Activated CD4-positive, alpha-beta memory T cell treated with anti-CD3 and anti-CD28 coated beads for 36 hours (primary cell): ENCODE measurements around the gene EFNB3. TPM values are rescaled to one million over a fixed set of nuclear protein-coding genes. Genes with fewer than 3 reads are reported as not detected.

Experiments used
- CTCF ChIA-PET: fragments of 350-600 bp; sonication (Branson Sonifier 250); formaldehyde crosslinking; loops from one replicate; lab custom pipeline; 2021; ENCODE audit warnings: antibody characterized with exemption, inconsistent platforms; lab: Charles Lee
- POLR2A ChIA-PET: fragments of 350-600 bp; sonication (Branson Sonifier 250); formaldehyde crosslinking; loops from one replicate; lab custom pipeline; 2021; ENCODE audit warnings: antibody characterized with exemption; lab: Charles Lee
- DNase-seq: peaks from one replicate; pipeline ENCODE4 v3.0.0-alpha.2; 2020
- H3K27ac Mint-ChIP-seq: one replicate; pipeline ENCODE4 v1.8.0; 2021; ENCODE audit warnings: mixed read lengths
- H3K27me3 Mint-ChIP-seq: one replicate; pipeline ENCODE4 v1.8.0; 2021; ENCODE audit warnings: mixed read lengths
- H3K36me3 Mint-ChIP-seq: one replicate; pipeline ENCODE4 v1.8.0; 2021; ENCODE audit warnings: mixed read lengths
- H3K4me1 Mint-ChIP-seq: one replicate; pipeline ENCODE4 v1.8.0; 2021; ENCODE audit warnings: low read depth, mixed read lengths
- H3K4me3 Mint-ChIP-seq: one replicate; pipeline ENCODE4 v1.8.0; 2021; ENCODE audit warnings: mild to moderate bottlenecking, mixed read lengths
- H3K9me3 Mint-ChIP-seq: one replicate; pipeline ENCODE4 v1.8.0; 2021; ENCODE audit warnings: mixed read lengths
- intact Hi-C: fragments of 100-400 bp; cut with micrococcal nuclease; formaldehyde crosslinking; loops from one replicate; pipeline ENCODE4 v1.15.1; 2023
- total RNA-seq, 2 experiments: library from RNA; stranded (reverse); gene quantifications; one replicate each; pipeline ENCODE4 v1.2.3, GENCODE V29; 2021

EFNB3 gene
- total RNA-seq, 2 experiments from 2014 or later: not detected

- CTCF ChIA-PET: interaction anchor here (1.5 kb wide), 1 partner anchor 12 kb away, joined by 6 read pairs; no protein-coding TSS in a partner anchor
- Mint-ChIP-seq H3K9me3 (no peaks in the 10 kb centered on the region), H3K4me3 (no peak overlapping the region), H3K36me3 (no peaks in the 10 kb centered on the region), H3K27me3 (peaks cover 5% of the 10 kb centered on the region), H3K27ac (no peak overlapping the region), H3K4me1 (no peaks in the 10 kb centered on the region)
- POLR2A ChIA-PET: no interaction called here
- intact Hi-C loops: no loop called here
- DNase-seq: no peak
These were observed 50.3 kb downstream of the EFNB3 start for GRCh38 chr17:7755095-7755890.

- Mint-ChIP-seq H3K4me3 (no peak overlapping the region), H3K9me3 (no peaks in the 10 kb centered on the region), H3K27ac (no peak overlapping the region), H3K36me3 (no peaks in the 10 kb centered on the region), H3K4me1 (no peaks in the 10 kb centered on the region), H3K27me3 (peaks cover 5% of the 10 kb centered on the region)
- intact Hi-C loops: no loop called here
- CTCF ChIA-PET: no interaction called here
- POLR2A ChIA-PET: no interaction called here
- DNase-seq: no peak
These were observed 52.0 kb downstream of the EFNB3 start for GRCh38 chr17:7756968-7757367.

Other genes with a start within 250 kb of the EFNB3 start
- 10 to 100 TPM; 16.5 to 16.7 TPM for gene ZBTB4, start 225.6 kb upstream of the EFNB3 start, total RNA-seq
- gene SLC35G6, start 223.8 kb upstream of the EFNB3 start, total RNA-seq: not detected
- gene POLR2A, start 220.8 kb upstream of the EFNB3 start, total RNA-seq: 100 to 1,000 TPM; 180 to 187 TPM
- 10 to 100 TPM; 19.7 to 22.4 TPM for gene TNFSF12, start 156.1 kb upstream of the EFNB3 start, total RNA-seq
- gene TNFSF13, start 146.5 kb upstream of the EFNB3 start, total RNA-seq: under 1 TPM; 0.71 to 0.94 TPM
- gene SENP3, start 143.3 kb upstream of the EFNB3 start, total RNA-seq: 10 to 100 TPM; 50.8 to 53.2 TPM
- gene CD68, start 125.6 kb upstream of the EFNB3 start, total RNA-seq: 10 to 100 TPM; 31.5 to 34.1 TPM
- gene MPDU1, start 121.3 kb upstream of the EFNB3 start, total RNA-seq: 10 to 100 TPM; 52.6 to 52.9 TPM
- under 1 TPM in 1 of 2 experiments, not detected in 1; 0.29 TPM for gene SOX15, start 115.1 kb upstream of the EFNB3 start, total RNA-seq
- gene FXR2, start 90.3 kb upstream of the EFNB3 start, total RNA-seq: 10 to 100 TPM; 37.5 to 40.1 TPM
- gene SAT2, start 77.4 kb upstream of the EFNB3 start, total RNA-seq: 10 to 100 TPM; 27.4 to 28.2 TPM
- gene SHBG, start 75.1 kb upstream of the EFNB3 start, total RNA-seq: not detected
- gene ATP1B2, start 54.3 kb upstream of the EFNB3 start, total RNA-seq: under 1 TPM; 0.12 to 0.26 TPM
- gene TP53, start 17.7 kb upstream of the EFNB3 start, total RNA-seq: 100 to 1,000 TPM; 123 to 129 TPM
- gene WRAP53, start 16.7 kb upstream of the EFNB3 start, total RNA-seq: 10 to 100 TPM; 20.2 to 23.3 TPM
- gene DNAH2, start 12.5 kb downstream of the EFNB3 start, total RNA-seq: not detected
- 10 to 100 TPM; 44.1 to 49.6 TPM for gene KDM6B, start 129.0 kb downstream of the EFNB3 start, total RNA-seq
- 1 to 10 TPM; 2.2 to 2.4 TPM for gene TMEM88, start 149.9 kb downstream of the EFNB3 start, total RNA-seq
- 10 to 100 TPM; 68.2 to 74.7 TPM for gene NAA38, start 152.4 kb downstream of the EFNB3 start, total RNA-seq
- gene CYB5D1, start 152.8 kb downstream of the EFNB3 start, total RNA-seq: 1 to 10 TPM; 6.0 to 6.9 TPM
- 100 to 1,000 TPM; 120 to 133 TPM for gene CHD3, start 183.6 kb downstream of the EFNB3 start, total RNA-seq
- 1 to 10 TPM; 2.7 to 3.3 TPM for gene RNF227, start 211.1 kb downstream of the EFNB3 start, total RNA-seq
- 1 to 10 TPM; 4.9 to 5.3 TPM for gene KCNAB3, start 224.7 kb downstream of the EFNB3 start, total RNA-seq
- 100 to 1,000 TPM; 197 to 201 TPM for gene TRAPPC1, start 226.7 kb downstream of the EFNB3 start, total RNA-seq
- gene CNTROB, start 227.0 kb downstream of the EFNB3 start, total RNA-seq: 10 to 100 TPM; 45.9 to 50.1 TPM